ENCODE measurements around the gene WDR86. TPM values are rescaled to one million over a fixed set of nuclear protein-coding genes. Genes with fewer than 3 reads are reported as not detected.
A peak's percentile ranks its signal among the peaks of the same experiment; 100 is the strongest.

Gene WDR86
- total RNA-seq, 1 experiment from 2014 or later: 8.1 TPM

DNA sequence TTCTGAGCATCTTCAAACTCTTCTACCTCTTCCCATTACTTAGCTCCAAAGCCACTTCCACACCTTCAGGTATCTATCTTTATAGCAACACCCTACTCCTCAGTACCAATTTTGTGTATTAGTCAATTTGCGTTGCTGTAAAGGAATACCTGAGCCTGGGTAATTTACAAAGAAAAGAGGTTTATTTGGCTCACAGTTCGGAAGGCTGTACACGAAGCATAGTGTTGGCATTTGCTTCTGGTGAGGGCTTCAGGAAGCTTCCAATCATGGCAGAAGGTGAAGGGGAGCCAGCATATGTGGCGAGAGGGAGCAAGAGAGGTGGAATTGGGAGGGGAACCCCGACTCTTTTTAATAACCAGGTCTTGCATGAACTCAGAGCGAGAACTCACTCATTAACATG is 47.7 kb upstream of the WDR86 start:
- Histone ChIP-seq H3K27ac (ENCODE audit: insufficient read length, low read depth, low read length) (peak overlapping the region; percentile 70), H3K9me3 (ENCODE audit: control insufficient read depth, low read depth, low read length) (no peaks in the 10 kb centered on the region), H3K23ac (ENCODE audit: insufficient read length, low read depth, low read length) (no peak overlapping the region), H3K4me2 (ENCODE audit: insufficient read depth, insufficient read length, low read length) (no peak overlapping the region), H4K5ac (ENCODE audit: insufficient read length, low read depth, low read length) (no peak overlapping the region), H2BK12ac (ENCODE audit: insufficient read length, low read depth, low read length) (no peak overlapping the region), H2BK20ac (ENCODE audit: low read depth, low read length, poor library complexity, severe bottlenecking) (no peak overlapping the region), H3K18ac (ENCODE audit: insufficient read length, low read depth, low read length) (no peak overlapping the region), H4K91ac (ENCODE audit: insufficient read length, low read depth, low read length) (no peak overlapping the region), H2BK15ac (ENCODE audit: low read depth, low read length) (no peak overlapping the region), H2BK120ac (ENCODE audit: low read depth, low read length, poor library complexity, severe bottlenecking) (no peak overlapping the region), H3K79me2 (ENCODE audit: insufficient read depth, low read length) (no peaks in the 10 kb centered on the region), H3K23me2 (ENCODE audit: insufficient read length, low read depth, low read length, poor library complexity, severe bottlenecking) (no peaks in the 10 kb centered on the region), H3K14ac (ENCODE audit: insufficient read depth, low read length) (no peak overlapping the region), H3K79me1 (ENCODE audit: insufficient read depth, low read depth, low read length, poor library complexity, severe bottlenecking) (no peaks in the 10 kb centered on the region), H3K4ac (ENCODE audit: low read depth, low read length) (no peak overlapping the region), H3K56ac (ENCODE audit: insufficient read length, low read depth, low read length) (no peak overlapping the region), H3T11ph (ENCODE audit: low read length) (no peak overlapping the region), H3K9ac (ENCODE audit: extremely low read depth, insufficient read length, low read length) (no peak overlapping the region), H2AK5ac (ENCODE audit: insufficient read length, low read length) (no peak overlapping the region), H3K4me1 (ENCODE audit: insufficient read depth, low read length) (peaks cover 8% of the 10 kb centered on the region; the same call in 1 of the 2 replicates), H2BK5ac (ENCODE audit: insufficient read length, low read length) (no peak overlapping the region), H4K8ac (replicated peaks; ENCODE audit: insufficient read length, low read depth, low read length) (no peak overlapping the region), H3K27me3 (ENCODE audit: insufficient read depth, low read length) (no peaks in the 10 kb centered on the region), H2AFZ (ENCODE audit: low read length) (no peak overlapping the region), H4K20me1 (ENCODE audit: control insufficient read depth, insufficient read depth, insufficient read length) (no peaks in the 10 kb centered on the region)
- Mint-ChIP-seq H3K9me3 (peaks cover 23 to 24% of the 10 kb centered on the region in 2 experiments), H3K27me3 (ENCODE audit: low read depth) (peaks cover 11% of the 10 kb centered on the region; the same call in 1 of the 2 replicates), H3K36me3 (ENCODE audit: insufficient read depth in 1 of 3, low read depth in 3 of 3) (peaks cover 13 to 21% (median 15%) of the 10 kb centered on the region in 3 experiments), H3K27ac (peak overlapping the region; percentile 0 to 66 (median 30); a peak in 6 of 7 replicates), H3K4me3 (peak overlapping the region; percentile 7 to 14; a peak in 2 of 5 replicates), H3K4me1 (peaks cover 80 to 81% of the 10 kb centered on the region in 2 experiments)
- TF ChIP-seq, protein P1, sequence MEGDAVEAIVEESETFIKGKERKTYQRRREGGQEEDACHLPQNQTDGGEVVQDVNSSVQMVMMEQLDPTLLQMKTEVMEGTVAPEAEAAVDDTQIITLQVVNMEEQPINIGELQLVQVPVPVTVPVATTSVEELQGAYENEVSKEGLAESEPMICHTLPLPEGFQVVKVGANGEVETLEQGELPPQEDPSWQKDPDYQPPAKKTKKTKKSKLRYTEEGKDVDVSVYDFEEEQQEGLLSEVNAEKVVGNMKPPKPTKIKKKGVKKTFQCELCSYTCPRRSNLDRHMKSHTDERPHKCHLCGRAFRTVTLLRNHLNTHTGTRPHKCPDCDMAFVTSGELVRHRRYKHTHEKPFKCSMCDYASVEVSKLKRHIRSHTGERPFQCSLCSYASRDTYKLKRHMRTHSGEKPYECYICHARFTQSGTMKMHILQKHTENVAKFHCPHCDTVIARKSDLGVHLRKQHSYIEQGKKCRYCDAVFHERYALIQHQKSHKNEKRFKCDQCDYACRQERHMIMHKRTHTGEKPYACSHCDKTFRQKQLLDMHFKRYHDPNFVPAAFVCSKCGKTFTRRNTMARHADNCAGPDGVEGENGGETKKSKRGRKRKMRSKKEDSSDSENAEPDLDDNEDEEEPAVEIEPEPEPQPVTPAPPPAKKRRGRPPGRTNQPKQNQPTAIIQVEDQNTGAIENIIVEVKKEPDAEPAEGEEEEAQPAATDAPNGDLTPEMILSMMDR (conservative IDR thresholded peaks at IDR 0.05): no peak
- no peak for DNase-seq
- WGBS (ENCODE audit: extremely low coverage, insufficient read length, low lambda C conversion rate): no CpG with 5 or more reads among the region's 6 CpGs
